ENCODE results near the gene CPXM1. TPM values are rescaled to one million over a fixed set of nuclear protein-coding genes. Genes with fewer than 3 reads are reported as not detected.

The CPXM1 gene
- total RNA-seq, 1 donor = 0.10 TPM

Other genes starting within 250 kb of the CPXM1 start
- gene NOP56, start 148.0 kb downstream of the CPXM1 start, total RNA-seq = 109 TPM
- gene IDH3B, start 136.4 kb downstream of the CPXM1 start, total RNA-seq = 103 TPM
- 0.63 TPM for gene EBF4, start 107.8 kb downstream of the CPXM1 start, total RNA-seq
- gene C20orf141, start 14.4 kb upstream of the CPXM1 start, total RNA-seq = not detected
- gene TMEM239, start 15.7 kb upstream of the CPXM1 start, total RNA-seq = not detected
- 30.0 TPM for gene PCED1A, start 40.0 kb upstream of the CPXM1 start, total RNA-seq
- gene VPS16, start 40.1 kb upstream of the CPXM1 start, total RNA-seq = 16.6 TPM
- gene PTPRA, start 72.9 kb upstream of the CPXM1 start, total RNA-seq = 148 TPM
- 0.52 TPM for gene GNRH2, start 243.0 kb upstream of the CPXM1 start, total RNA-seq
- gene MRPS26, start 245.4 kb upstream of the CPXM1 start, total RNA-seq = 11.0 TPM

Data from mononuclear cell (primary cell).